IMR-90 (cell line): ENCODE measurements around the gene BNIP3. TPM values are rescaled to one million over a fixed set of nuclear protein-coding genes. Genes with fewer than 3 reads are reported as not detected.

Experiments used
- ATAC-seq: fragments of 200-7000 bp; cut with Tn5 transposase; 2 replicates; pipeline ENCODE4 v1.9.1; 2020; ENCODE audit warnings: low read depth, mild to moderate bottlenecking, moderate library complexity
- BruUV-seq: library from RNA; stranded (reverse); fragments of 400-500 nt; replicated peaks from 2 replicates; lab custom pipeline; 2021; lab: Mats Ljungman, UMichigan
- CTCF ChIA-PET: fragments of 300-600 bp; formaldehyde crosslinking; extraction: SDS; loops from one replicate; lab custom pipeline; 2021; ENCODE audit warnings: antibody characterized with exemption; lab: Yijun Ruan, JAX
- POLR2A ChIA-PET: fragments of 300-600 bp; sonication (Branson Sonifier 250); formaldehyde crosslinking; loops from one replicate; lab custom pipeline; 2022; ENCODE audit warnings: antibody characterized with exemption; ENCODE audit not compliant: unreplicated experiment; lab: Charles Lee
- DNase-seq: peaks from one replicate; pipeline ENCODE4 v3.0.0; 2013
- H2AFZ ChIP-seq: replicated peaks from 2 replicates; pipeline ENCODE3; 2013; ENCODE audit warnings: low read length, mild to moderate bottlenecking; ENCODE audit not compliant: poor library complexity
- H2AK5ac ChIP-seq: 2 replicates; pipeline ENCODE4 v1.6.1; 2013; ENCODE audit warnings: low read depth, low read length, inconsistent platforms
- H2AK9ac ChIP-seq: replicated peaks from 2 replicates; pipeline ENCODE3; 2013; ENCODE audit warnings: mild to moderate bottlenecking, low read depth, low read length, moderate library complexity; ENCODE audit not compliant: poor library complexity
- H2BK120ac ChIP-seq: 2 replicates; pipeline ENCODE4 v1.6.1; 2013; ENCODE audit warnings: low read depth, low read length, inconsistent platforms
- H2BK15ac ChIP-seq: 3 replicates; pipeline ENCODE4 v1.6.1; 2013; ENCODE audit warnings: low read depth, low read length, inconsistent platforms
- H2BK20ac ChIP-seq: 2 replicates; pipeline ENCODE4 v1.6.1; 2013; ENCODE audit warnings: low read depth, mild to moderate bottlenecking, inconsistent platforms, low read length, moderate library complexity
- H2BK5ac ChIP-seq: 2 replicates; pipeline ENCODE4 v1.6.1; 2013; ENCODE audit warnings: mild to moderate bottlenecking, low read depth, low read length, inconsistent platforms; ENCODE audit not compliant: poor library complexity, severe bottlenecking
- H3K14ac ChIP-seq: replicated peaks from 2 replicates; pipeline ENCODE4 v1.6.1; 2013; ENCODE audit warnings: low read depth, low read length, inconsistent platforms
- H3K18ac ChIP-seq: 2 replicates; pipeline ENCODE4 v1.6.1; 2013; ENCODE audit warnings: low read depth, low read length, control low read depth
- H3K23ac ChIP-seq: 2 replicates; pipeline ENCODE4 v1.6.1; 2013; ENCODE audit warnings: low read depth, low read length, inconsistent platforms
- H3K27ac ChIP-seq: 2 replicates; pipeline ENCODE4 v1.5.1; 2013; ENCODE audit warnings: mild to moderate bottlenecking, control low read depth, low read length; ENCODE audit not compliant: insufficient read depth
- H3K27me3 ChIP-seq: 2 replicates; pipeline ENCODE4 v1.6.1; 2013; ENCODE audit warnings: low read length; ENCODE audit not compliant: control insufficient read depth, insufficient read depth
- H3K36me3 ChIP-seq: 2 replicates; pipeline ENCODE4 v1.6.1; 2013; ENCODE audit warnings: low read length, mixed read lengths; ENCODE audit not compliant: control insufficient read depth, insufficient read depth
- H3K4ac ChIP-seq: 2 replicates; pipeline ENCODE4 v1.6.1; 2013; ENCODE audit warnings: low read depth, low read length, inconsistent platforms
- H3K4me1 ChIP-seq: 2 replicates; pipeline ENCODE4 v1.6.1; 2013; ENCODE audit warnings: low read length, mixed read lengths; ENCODE audit not compliant: control insufficient read depth, insufficient read depth
- H3K4me2 ChIP-seq: 2 replicates; pipeline ENCODE4 v1.6.1; 2013; ENCODE audit warnings: low read depth, mild to moderate bottlenecking, control low read depth, low read length, moderate library complexity
- H3K4me3 ChIP-seq: 2 replicates; pipeline ENCODE4 v1.5.1; 2013; ENCODE audit warnings: low read depth, mild to moderate bottlenecking, control low read depth, low read length, moderate library complexity; ENCODE audit not compliant: insufficient read depth
- H3K56ac ChIP-seq: 2 replicates; pipeline ENCODE4 v1.6.1; 2013; ENCODE audit warnings: low read length, inconsistent platforms; ENCODE audit not compliant: insufficient read depth; ENCODE audit errors: extremely low read depth
- H3K79me1 ChIP-seq, 2 experiments: 2 replicates each; pipeline ENCODE4 v1.6.1; 2013; ENCODE audit warnings: low read length in 2 of 2, inconsistent platforms in 1 of 2, low read depth in 1 of 2
- H3K9ac ChIP-seq: 2 replicates; pipeline ENCODE4 v1.6.1; 2013; ENCODE audit warnings: low read depth, low read length, control low read depth
- H3K9me1 ChIP-seq: 2 replicates; pipeline ENCODE4 v1.6.1; 2013; ENCODE audit warnings: low read length, inconsistent platforms; ENCODE audit not compliant: insufficient read depth
- H3K9me3 ChIP-seq: 2 replicates; pipeline ENCODE4 v1.6.1; 2013; ENCODE audit warnings: low read length; ENCODE audit not compliant: control insufficient read depth, insufficient read depth
- H4K20me1 ChIP-seq: 2 replicates; pipeline ENCODE4 v1.6.1; 2013; ENCODE audit warnings: low read length, inconsistent platforms; ENCODE audit not compliant: insufficient read depth
- H4K5ac ChIP-seq: 2 replicates; pipeline ENCODE4 v1.6.1; 2013; ENCODE audit warnings: mild to moderate bottlenecking, low read depth, low read length, control low read depth
- H4K8ac ChIP-seq, 2 experiments: 2 replicates each; pipeline ENCODE4 v1.6.1; 2013; ENCODE audit warnings: low read depth in 2 of 2, low read length in 2 of 2, control low read depth in 1 of 2, inconsistent platforms in 1 of 2
- H4K91ac ChIP-seq: 2 replicates; pipeline ENCODE4 v1.6.1; 2013; ENCODE audit warnings: low read depth, low read length, inconsistent platforms; ENCODE audit not compliant: insufficient read depth
- CEBPB ChIP-seq: IDR thresholded peaks from 2 replicates; pipeline ENCODE4 v1.6.1; 2012; ENCODE audit warnings: low read depth, low read length, improper control_type of control experiment
- CHD1 ChIP-seq: IDR thresholded peaks from 2 replicates; pipeline ENCODE4 v1.6.1; 2012; ENCODE audit warnings: low read depth, low read length, improper control_type of control experiment
- FOS ChIP-seq: fragments of 150-350 bp; IDR thresholded peaks from 2 replicates; pipeline ENCODE4 v1.6.1; 2016; ENCODE audit warnings: low read depth, low read length
- MAFK ChIP-seq: IDR thresholded peaks from 2 replicates; pipeline ENCODE4 v1.6.1; 2012; ENCODE audit warnings: low read depth, low read length, improper control_type of control experiment
- MAZ ChIP-seq: IDR thresholded peaks from 2 replicates; pipeline ENCODE4 v1.6.1; 2012; ENCODE audit warnings: low read depth, mild to moderate bottlenecking, low read length, improper control_type of control experiment, moderate library complexity, borderline replicate concordance
- MXI1 ChIP-seq: IDR thresholded peaks from 2 replicates; pipeline ENCODE4 v1.6.1; 2012; ENCODE audit warnings: low read depth, mild to moderate bottlenecking, low read length, moderate library complexity, borderline replicate concordance
- NFE2L2 ChIP-seq: fragments of 150-350 bp; IDR thresholded peaks from 2 replicates; pipeline ENCODE4 v1.6.1; 2016; ENCODE audit warnings: low read depth, mild to moderate bottlenecking, low read length
- POLR2A ChIP-seq: IDR thresholded peaks from 2 replicates; pipeline ENCODE4 v1.6.1; 2012; ENCODE audit warnings: mild to moderate bottlenecking, low read depth, low read length
- RAD21 ChIP-seq: IDR thresholded peaks from 2 replicates; pipeline ENCODE4 v1.6.1; 2012; ENCODE audit warnings: low read length, improper control_type of control experiment
- RCOR1 ChIP-seq: IDR thresholded peaks from 2 replicates; pipeline ENCODE4 v1.6.1; 2012; ENCODE audit warnings: mild to moderate bottlenecking, low read length, improper control_type of control experiment; ENCODE audit not compliant: insufficient replicate concordance
- RFX5 ChIP-seq: IDR thresholded peaks from 2 replicates; pipeline ENCODE4 v1.8.0; 2012; ENCODE audit warnings: low read depth, mild to moderate bottlenecking, low read length, moderate library complexity
- SMC3 ChIP-seq: fragments of 150-350 bp; IDR thresholded peaks from 2 replicates; pipeline ENCODE4 v1.6.1; 2016; ENCODE audit warnings: low read depth, mild to moderate bottlenecking, antibody characterized with exemption, low read length, moderate library complexity
- WGBS, 2 experiments: methylation state at CpG; one replicate each; pipeline versions ENCODE4 v1.1.5 to v1.1.7; 2013; ENCODE audit warnings: missing lambda C conversion rate in 2 of 2; ENCODE audit not compliant: insufficient read length in 1 of 2; ENCODE audit errors: extremely low coverage in 2 of 2; 5-methylcytosine and 5-hydroxymethylcytosine counted together
- dilution Hi-C: fragments of 300-500 bp; cut with HindIII; formaldehyde crosslinking; loops from one replicate; pipeline ENCODE4 v1.14.3; 2018; ENCODE audit warnings: low sequenced_read_pairs; ENCODE audit not compliant: unreplicated experiment
- in situ Hi-C: fragments of 300-500 bp; cut with MboI; formaldehyde crosslinking; loops from 3 replicates; pipeline ENCODE4 v1.14.3; 2019; ENCODE audit warnings: low sequenced_read_pairs, inconsistent platforms, mixed read lengths
- intact Hi-C: fragments of 100-400 bp; cut with micrococcal nuclease; formaldehyde crosslinking; loops from 2 replicates; pipeline ENCODE4 v1.10.0; 2022
- polyA plus RNA-seq, 3 experiments: library from polyadenylated mRNA; depleted of rRNA; stranded (reverse); fragments of >200 nt; gene quantifications; 2 replicates each; pipeline ENCODE4 v1.2.3, GENCODE V29; 2012; ENCODE audit warnings: low replicate concordance in 1 of 3
- total RNA-seq: library from RNA; depleted of rRNA; stranded (reverse); fragments of >200 nt; gene quantifications from 2 replicates; pipeline ENCODE4 v1.2.3, GENCODE V29; 2012
- TF ChIP-seq, protein P1 (sequence below): fragments of 150-350 bp; IDR thresholded peaks from 2 replicates; pipeline ENCODE4 v1.6.1; 2017; ENCODE audit warnings: mild to moderate bottlenecking, antibody characterized with exemption, low read length, low read depth
- TF ChIP-seq, protein P2 (sequence below): fragments of 150-350 bp; IDR thresholded peaks from 2 replicates; pipeline ENCODE4 v1.6.1; 2016; ENCODE audit warnings: low read depth, mild to moderate bottlenecking, low read length, moderate library complexity, borderline replicate concordance
- TF ChIP-seq, protein P3 (sequence below): conservative IDR thresholded peaks from 2 replicates; pipeline ENCODE4 v1.5.1; 2012; ENCODE audit warnings: mild to moderate bottlenecking, low read depth, low read length, improper control_type of control experiment

Gene BNIP3
- total and polyA plus RNA-seq, 2 of the 4 experiments (the other 2 are of a cell fraction): 134 to 211 TPM

DNA sequence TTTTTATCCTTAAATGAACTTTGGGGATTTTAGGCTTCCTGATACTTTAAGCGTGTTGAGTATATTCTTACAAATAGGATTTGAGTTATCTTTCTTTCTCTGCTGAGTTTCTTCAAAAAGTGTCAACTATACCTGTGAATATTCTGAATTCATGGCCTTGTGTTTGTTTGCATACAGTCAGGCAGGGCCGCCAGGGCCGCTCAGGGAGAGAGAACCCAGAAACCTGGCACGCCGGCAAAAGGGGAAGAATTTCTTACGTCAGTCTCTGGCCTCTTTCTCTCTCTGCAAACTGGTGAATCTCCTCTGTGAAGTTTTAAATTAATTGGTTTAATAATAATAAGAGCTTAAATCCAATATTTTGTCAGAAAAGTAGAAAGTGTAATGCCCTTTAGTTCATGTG lies 29.3 kb upstream of the BNIP3 start:
- Histone ChIP-seq H3K23ac (no peak overlapping the region), H2AK5ac (no peak overlapping the region), H3K18ac (no peak overlapping the region), H2BK5ac (no peak overlapping the region), H4K5ac (no peak overlapping the region), H3K36me3 (no peaks in the 10 kb centered on the region), H4K91ac (no peak overlapping the region), H3K79me1 (no peaks in the 10 kb centered on the region), H3K4me3 (no peak overlapping the region), H2BK120ac (no peak overlapping the region), H2BK20ac (no peak overlapping the region), H4K8ac (no peak overlapping the region), H3K9me1 (no peaks in the 10 kb centered on the region), H3K27me3 (peaks cover 36% of the 10 kb centered on the region), H2BK15ac (no peak overlapping the region), H2AFZ (no peak overlapping the region), H3K9me3 (no peaks in the 10 kb centered on the region; the same call in 1 of the 2 replicates), H3K9ac (no peak overlapping the region), H4K20me1 (no peaks in the 10 kb centered on the region), H3K4ac (no peak overlapping the region), H3K4me2 (no peak overlapping the region), H3K4me1 (no peaks in the 10 kb centered on the region), H2AK9ac (no peak overlapping the region), H3K14ac (no peak overlapping the region), H3K27ac (no peak overlapping the region), H3K56ac (no peak overlapping the region)
- DNase-seq (no peak), ATAC-seq (no peak)
- ChIA-PET CTCF (interaction anchor here (2.0 kb wide), 1 partner anchor 125 kb away, joined by 6 read pairs; no protein-coding TSS in a partner anchor), POLR2A (no interaction called here)
- TF ChIP-seq RAD21 (no peak), RCOR1 (no peak), POLR2A (no peak), RFX5 (no peak), CEBPB (no peak), FOS (no peak), NFE2L2 (no peak), SMC3 (no peak), MAFK (no peak), MAZ (no peak), MXI1 (no peak), CHD1 (no peak)
- TF ChIP-seq, protein P1, sequence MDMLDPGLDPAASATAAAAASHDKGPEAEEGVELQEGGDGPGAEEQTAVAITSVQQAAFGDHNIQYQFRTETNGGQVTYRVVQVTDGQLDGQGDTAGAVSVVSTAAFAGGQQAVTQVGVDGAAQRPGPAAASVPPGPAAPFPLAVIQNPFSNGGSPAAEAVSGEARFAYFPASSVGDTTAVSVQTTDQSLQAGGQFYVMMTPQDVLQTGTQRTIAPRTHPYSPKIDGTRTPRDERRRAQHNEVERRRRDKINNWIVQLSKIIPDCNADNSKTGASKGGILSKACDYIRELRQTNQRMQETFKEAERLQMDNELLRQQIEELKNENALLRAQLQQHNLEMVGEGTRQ: no peak
- TF ChIP-seq, protein P2, sequence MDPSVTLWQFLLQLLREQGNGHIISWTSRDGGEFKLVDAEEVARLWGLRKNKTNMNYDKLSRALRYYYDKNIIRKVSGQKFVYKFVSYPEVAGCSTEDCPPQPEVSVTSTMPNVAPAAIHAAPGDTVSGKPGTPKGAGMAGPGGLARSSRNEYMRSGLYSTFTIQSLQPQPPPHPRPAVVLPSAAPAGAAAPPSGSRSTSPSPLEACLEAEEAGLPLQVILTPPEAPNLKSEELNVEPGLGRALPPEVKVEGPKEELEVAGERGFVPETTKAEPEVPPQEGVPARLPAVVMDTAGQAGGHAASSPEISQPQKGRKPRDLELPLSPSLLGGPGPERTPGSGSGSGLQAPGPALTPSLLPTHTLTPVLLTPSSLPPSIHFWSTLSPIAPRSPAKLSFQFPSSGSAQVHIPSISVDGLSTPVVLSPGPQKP: no peak
- TF ChIP-seq, protein P3, sequence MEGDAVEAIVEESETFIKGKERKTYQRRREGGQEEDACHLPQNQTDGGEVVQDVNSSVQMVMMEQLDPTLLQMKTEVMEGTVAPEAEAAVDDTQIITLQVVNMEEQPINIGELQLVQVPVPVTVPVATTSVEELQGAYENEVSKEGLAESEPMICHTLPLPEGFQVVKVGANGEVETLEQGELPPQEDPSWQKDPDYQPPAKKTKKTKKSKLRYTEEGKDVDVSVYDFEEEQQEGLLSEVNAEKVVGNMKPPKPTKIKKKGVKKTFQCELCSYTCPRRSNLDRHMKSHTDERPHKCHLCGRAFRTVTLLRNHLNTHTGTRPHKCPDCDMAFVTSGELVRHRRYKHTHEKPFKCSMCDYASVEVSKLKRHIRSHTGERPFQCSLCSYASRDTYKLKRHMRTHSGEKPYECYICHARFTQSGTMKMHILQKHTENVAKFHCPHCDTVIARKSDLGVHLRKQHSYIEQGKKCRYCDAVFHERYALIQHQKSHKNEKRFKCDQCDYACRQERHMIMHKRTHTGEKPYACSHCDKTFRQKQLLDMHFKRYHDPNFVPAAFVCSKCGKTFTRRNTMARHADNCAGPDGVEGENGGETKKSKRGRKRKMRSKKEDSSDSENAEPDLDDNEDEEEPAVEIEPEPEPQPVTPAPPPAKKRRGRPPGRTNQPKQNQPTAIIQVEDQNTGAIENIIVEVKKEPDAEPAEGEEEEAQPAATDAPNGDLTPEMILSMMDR: no peak
- 15% methylated on average over 2 of the region's 6 CpGs; no CpG with 5 or more reads in 1 of the 2 experiments for WGBS, 2 experiments
- BruUV-seq: no TSS peak
- in situ Hi-C loops: loop anchor here (25.0 kb wide), 1 partner anchor 1824 kb away; no protein-coding TSS in a partner anchor
- dilution Hi-C loops: no loop called here
- intact Hi-C loops: no loop called here
